OCI-LY1 (cell line): Measurements from ENCODE around the gene ADARB2.

Experiments
- EZH2 ChIP-seq: fragments of 200-600 bp; sonication (generic), shearing (Covaris generic); IDR thresholded peaks from 2 replicates; pipeline ENCODE4 v1.8.0; 2017; ENCODE audit warnings: borderline replicate concordance, mixed run types, mild to moderate bottlenecking, antibody characterized with exemption, low read length, moderate library complexity, mixed read lengths
- TF ChIP-seq, protein P1 (sequence below): fragments of 200-600 bp; sonication (generic), shearing (Covaris generic); IDR thresholded peaks from 2 replicates; pipeline ENCODE4 v1.5.1; 2017; ENCODE audit warnings: mild to moderate bottlenecking, antibody characterized with exemption, low read length, moderate library complexity, mixed read lengths

DNA sequence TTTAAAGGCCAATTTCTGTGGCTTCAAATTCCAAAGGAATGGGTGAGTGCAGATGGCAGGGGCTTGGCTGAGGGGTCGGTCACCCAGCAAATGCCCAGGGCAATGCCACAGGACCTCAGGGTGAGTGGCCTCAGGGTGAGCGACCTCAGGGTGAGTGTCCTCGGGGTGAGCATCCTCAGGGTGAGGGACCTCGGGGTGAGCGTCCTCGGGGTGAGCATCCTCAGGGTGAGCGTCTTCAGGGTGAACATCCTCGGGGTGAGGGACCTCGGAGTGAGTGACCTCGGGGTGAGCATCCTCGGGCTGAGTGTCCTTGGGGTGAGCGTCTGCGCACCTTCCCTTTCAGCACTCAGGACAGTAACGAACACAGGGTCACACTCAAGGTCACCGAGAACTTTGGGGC, 59.2 kb downstream of the ADARB2 start:
- no peak for TF ChIP-seq EZH2
- TF ChIP-seq, protein P1, sequence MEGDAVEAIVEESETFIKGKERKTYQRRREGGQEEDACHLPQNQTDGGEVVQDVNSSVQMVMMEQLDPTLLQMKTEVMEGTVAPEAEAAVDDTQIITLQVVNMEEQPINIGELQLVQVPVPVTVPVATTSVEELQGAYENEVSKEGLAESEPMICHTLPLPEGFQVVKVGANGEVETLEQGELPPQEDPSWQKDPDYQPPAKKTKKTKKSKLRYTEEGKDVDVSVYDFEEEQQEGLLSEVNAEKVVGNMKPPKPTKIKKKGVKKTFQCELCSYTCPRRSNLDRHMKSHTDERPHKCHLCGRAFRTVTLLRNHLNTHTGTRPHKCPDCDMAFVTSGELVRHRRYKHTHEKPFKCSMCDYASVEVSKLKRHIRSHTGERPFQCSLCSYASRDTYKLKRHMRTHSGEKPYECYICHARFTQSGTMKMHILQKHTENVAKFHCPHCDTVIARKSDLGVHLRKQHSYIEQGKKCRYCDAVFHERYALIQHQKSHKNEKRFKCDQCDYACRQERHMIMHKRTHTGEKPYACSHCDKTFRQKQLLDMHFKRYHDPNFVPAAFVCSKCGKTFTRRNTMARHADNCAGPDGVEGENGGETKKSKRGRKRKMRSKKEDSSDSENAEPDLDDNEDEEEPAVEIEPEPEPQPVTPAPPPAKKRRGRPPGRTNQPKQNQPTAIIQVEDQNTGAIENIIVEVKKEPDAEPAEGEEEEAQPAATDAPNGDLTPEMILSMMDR = no peak
